ENCODE results near the gene SMIM24.

SMIM24 gene

GRCh38 chr19:3426433-3426832 is 53.9 kb downstream of the SMIM24 start:
- DNase-seq: no peak
